ENCODE data around the gene HIBADH. TPM values are rescaled to one million over a fixed set of nuclear protein-coding genes. Genes with fewer than 3 reads are reported as not detected.
"Not testable (repeated sequence)": the region's sequence is repeated elsewhere in the genome, so short reads cannot be mapped to it uniquely, and the experiment has no call there.

HIBADH gene
- total RNA-seq, 1 experiment from 2014 or later = 51.5 TPM

DNA sequence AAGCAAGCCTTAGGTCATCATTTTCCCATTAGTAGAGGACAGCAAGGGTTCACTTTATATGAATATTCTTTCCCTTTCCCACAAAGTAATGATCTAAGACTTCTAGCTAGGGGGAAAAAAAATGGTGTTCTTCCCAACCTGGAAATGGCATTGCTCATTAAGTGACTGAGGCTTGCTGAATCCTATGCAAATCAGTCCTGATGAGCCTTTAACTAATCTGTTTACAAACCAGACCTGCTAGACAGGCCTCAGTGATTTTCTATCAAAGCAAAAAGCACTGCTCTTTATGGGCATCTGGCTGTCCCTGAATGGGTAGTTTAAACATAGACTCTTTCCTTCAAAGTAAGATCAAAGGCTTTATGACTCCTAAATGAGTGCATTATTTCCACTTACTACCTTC, 146.3 kb downstream of the HIBADH start:
- DNase-seq (ENCODE audit: unreplicated experiment) = no peak
- Mint-ChIP-seq H3K4me1 (ENCODE audit: insufficient read depth, unreplicated experiment) (no peaks in the 10 kb centered on the region), H3K9me3 (ENCODE audit: unreplicated experiment) (no peaks in the 10 kb centered on the region), H3K27me3 (ENCODE audit: insufficient read depth, unreplicated experiment) (no peaks in the 10 kb centered on the region), H3K27ac (ENCODE audit: low read depth, unreplicated experiment) (no peak overlapping the region), H3K36me3 (ENCODE audit: insufficient read depth, unreplicated experiment) (no peaks in the 10 kb centered on the region), H3K4me3 (ENCODE audit: unreplicated experiment) (no peak overlapping the region)
- TF ChIP-seq, protein P1, sequence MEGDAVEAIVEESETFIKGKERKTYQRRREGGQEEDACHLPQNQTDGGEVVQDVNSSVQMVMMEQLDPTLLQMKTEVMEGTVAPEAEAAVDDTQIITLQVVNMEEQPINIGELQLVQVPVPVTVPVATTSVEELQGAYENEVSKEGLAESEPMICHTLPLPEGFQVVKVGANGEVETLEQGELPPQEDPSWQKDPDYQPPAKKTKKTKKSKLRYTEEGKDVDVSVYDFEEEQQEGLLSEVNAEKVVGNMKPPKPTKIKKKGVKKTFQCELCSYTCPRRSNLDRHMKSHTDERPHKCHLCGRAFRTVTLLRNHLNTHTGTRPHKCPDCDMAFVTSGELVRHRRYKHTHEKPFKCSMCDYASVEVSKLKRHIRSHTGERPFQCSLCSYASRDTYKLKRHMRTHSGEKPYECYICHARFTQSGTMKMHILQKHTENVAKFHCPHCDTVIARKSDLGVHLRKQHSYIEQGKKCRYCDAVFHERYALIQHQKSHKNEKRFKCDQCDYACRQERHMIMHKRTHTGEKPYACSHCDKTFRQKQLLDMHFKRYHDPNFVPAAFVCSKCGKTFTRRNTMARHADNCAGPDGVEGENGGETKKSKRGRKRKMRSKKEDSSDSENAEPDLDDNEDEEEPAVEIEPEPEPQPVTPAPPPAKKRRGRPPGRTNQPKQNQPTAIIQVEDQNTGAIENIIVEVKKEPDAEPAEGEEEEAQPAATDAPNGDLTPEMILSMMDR (IDR thresholded peaks at IDR 0.05; ENCODE audit: unreplicated experiment) = no peak
- CTCF ChIA-PET = interaction anchor here (0.7 kb wide), 1 partner anchor 9 kb away, joined by 3 read pairs; no protein-coding TSS in a partner anchor
- POLR2A ChIA-PET = no interaction called here
- no TSS peak for BruUV-seq (replicated peaks)
- intact Hi-C loops (cut with micrococcal nuclease) = no loop called here

- H3K27ac Mint-ChIP-seq (ENCODE audit: low read depth, unreplicated experiment) = no peak overlapping the region
Measured at GRCh38 chr7:27515933-27516332, 146.8 kb downstream of the HIBADH start.

GRCh38 chr7:27514861-27515260, 147.8 kb downstream of the HIBADH start:
- H3K9me3 Mint-ChIP-seq (ENCODE audit: unreplicated experiment) = no peaks in the 10 kb centered on the region
- H3K4me3 Mint-ChIP-seq (ENCODE audit: unreplicated experiment) = no peak overlapping the region
- no peaks in the 10 kb centered on the region for H3K4me1 Mint-ChIP-seq (ENCODE audit: insufficient read depth, unreplicated experiment)
- ChIA-PET CTCF (interaction anchor here (1.5 kb wide), 1 partner anchor 305 kb away, joined by 3 read pairs; no protein-coding TSS in a partner anchor), POLR2A (interaction anchor here (0.5 kb wide), 1 partner anchor 300 kb away, joined by 4 read pairs; no protein-coding TSS in a partner anchor)
- H3K27me3 Mint-ChIP-seq (ENCODE audit: insufficient read depth, unreplicated experiment) = no peaks in the 10 kb centered on the region
- BruUV-seq (replicated peaks) = no TSS peak
- DNase-seq (ENCODE audit: unreplicated experiment) = no peak
- no peaks in the 10 kb centered on the region for H3K36me3 Mint-ChIP-seq (ENCODE audit: insufficient read depth, unreplicated experiment)
- no peak overlapping the region for H3K27ac Mint-ChIP-seq (ENCODE audit: low read depth, unreplicated experiment)
- intact Hi-C loops (cut with micrococcal nuclease) = no loop called here
- TF ChIP-seq, protein P1 (IDR thresholded peaks at IDR 0.05; ENCODE audit: unreplicated experiment) = no peak

More at GRCh38 chr7:27515933-27516332, 146.8 kb downstream of the HIBADH start:
- Mint-ChIP-seq H3K4me1 (ENCODE audit: insufficient read depth, unreplicated experiment) (no peaks in the 10 kb centered on the region), H3K36me3 (ENCODE audit: insufficient read depth, unreplicated experiment) (no peaks in the 10 kb centered on the region), H3K9me3 (ENCODE audit: unreplicated experiment) (no peaks in the 10 kb centered on the region), H3K4me3 (ENCODE audit: unreplicated experiment) (no peak overlapping the region), H3K27me3 (ENCODE audit: insufficient read depth, unreplicated experiment) (no peaks in the 10 kb centered on the region)
- intact Hi-C loops (cut with micrococcal nuclease) = no loop called here
- DNase-seq (ENCODE audit: unreplicated experiment) = no peak
- BruUV-seq (replicated peaks) = no TSS peak
- ChIA-PET POLR2A (no interaction called here), CTCF (interaction anchor here (0.7 kb wide), 1 partner anchor 10 kb away, joined by 3 read pairs; no protein-coding TSS in a partner anchor)
- TF ChIP-seq, protein P1 (IDR thresholded peaks at IDR 0.05; ENCODE audit: unreplicated experiment) = no peak

DNA sequence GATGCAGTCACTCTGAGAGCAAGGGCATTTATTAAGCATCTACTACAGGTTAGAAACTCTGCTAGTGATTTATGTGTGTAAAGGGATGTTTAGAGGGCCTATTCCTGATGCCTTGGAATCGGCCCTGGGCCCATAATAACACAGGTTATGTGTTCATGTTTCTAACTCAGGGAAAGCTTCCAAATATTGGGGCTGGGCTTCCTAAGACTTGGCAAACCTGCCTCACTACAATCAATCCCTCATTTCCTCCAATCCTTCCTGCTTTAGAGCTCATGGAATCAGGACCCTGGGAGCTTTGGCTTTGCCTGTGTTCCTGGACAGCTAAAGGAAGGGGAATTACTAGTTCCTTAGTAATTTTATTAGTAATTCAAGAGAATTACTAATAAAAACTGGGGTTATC, 148.8 kb downstream of the HIBADH start:
- BruUV-seq (replicated peaks) = no TSS peak
- H3K27me3 Mint-ChIP-seq (ENCODE audit: insufficient read depth, unreplicated experiment) = no peaks in the 10 kb centered on the region
- POLR2A ChIA-PET = no interaction called here

DNA sequence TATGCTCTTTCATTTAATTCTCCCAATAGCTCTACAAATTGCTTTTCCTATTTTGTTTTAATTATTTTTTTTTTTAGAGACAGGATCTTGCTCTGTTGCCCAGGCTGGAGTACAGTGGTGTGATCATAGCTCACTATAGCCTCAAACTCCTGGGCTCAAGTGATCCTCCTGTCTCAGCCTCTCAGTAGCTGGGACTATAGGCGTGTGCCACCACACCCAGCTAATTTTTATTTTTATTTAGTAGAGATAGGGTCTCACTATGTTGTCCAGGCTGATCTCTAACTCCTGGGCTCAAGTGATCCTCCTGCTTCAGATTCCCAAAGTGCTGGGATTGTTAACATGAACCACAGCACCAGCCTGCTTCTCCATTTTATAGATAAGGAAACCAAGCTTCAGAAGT, 151.3 kb downstream of the HIBADH start:
- H3K27me3 Mint-ChIP-seq (ENCODE audit: insufficient read depth, unreplicated experiment); H3K4me1 Mint-ChIP-seq (ENCODE audit: insufficient read depth, unreplicated experiment); H3K36me3 Mint-ChIP-seq (ENCODE audit: insufficient read depth, unreplicated experiment); H3K27ac Mint-ChIP-seq (ENCODE audit: low read depth, unreplicated experiment); DNase-seq (ENCODE audit: unreplicated experiment); BruUV-seq (replicated peaks); H3K4me3 Mint-ChIP-seq (ENCODE audit: unreplicated experiment); H3K9me3 Mint-ChIP-seq (ENCODE audit: unreplicated experiment); intact Hi-C loops (cut with micrococcal nuclease): not testable (repeated sequence)
- CTCF ChIA-PET = interaction anchor here (0.6 to 0.7 kb wide), 3 partner anchors 10 to 451 kb away, joined by 3 read pairs; no protein-coding TSS in a partner anchor
- POLR2A ChIA-PET = interaction anchor here (0.6 to 1.3 kb wide), 3 partner anchors 10 to 22 kb away, joined by 3 to 4 read pairs (median 3); no protein-coding TSS in a partner anchor

More for the DNA sequence above, 148.8 kb downstream of the HIBADH start:
- Mint-ChIP-seq H3K4me1 (ENCODE audit: insufficient read depth, unreplicated experiment) (no peaks in the 10 kb centered on the region), H3K36me3 (ENCODE audit: insufficient read depth, unreplicated experiment) (no peaks in the 10 kb centered on the region), H3K4me3 (ENCODE audit: unreplicated experiment) (no peak overlapping the region), H3K9me3 (ENCODE audit: unreplicated experiment) (no peaks in the 10 kb centered on the region), H3K27ac (ENCODE audit: low read depth, unreplicated experiment) (no peak overlapping the region)
- DNase-seq (ENCODE audit: unreplicated experiment) = no peak
- TF ChIP-seq, protein P1 (IDR thresholded peaks at IDR 0.05; ENCODE audit: unreplicated experiment) = no peak
- intact Hi-C loops (cut with micrococcal nuclease) = no loop called here
- CTCF ChIA-PET = interaction anchor here (1.5 kb wide), 1 partner anchor 304 kb away, joined by 3 read pairs; no protein-coding TSS in a partner anchor
